Ascending aorta (tissue), 2 donors: ENCODE results near the gene BTD. TPM values are rescaled to one million over a fixed set of nuclear protein-coding genes. Genes with fewer than 3 reads are reported as not detected.

Experiments used
- DNase-seq, 2 donors: peaks; one replicate each; pipeline ENCODE4 v3.0.0-alpha.2; 2019; ENCODE audit warnings: low spot score in 2 of 2
- H3K27ac ChIP-seq, 2 donors: fragments of 200-600 bp; sonication (generic); one replicate each; pipeline ENCODE4 v1.5.1; 2016 to 2017; ENCODE audit warnings: mild to moderate bottlenecking in 1 of 2
- H3K27me3 ChIP-seq: fragments of 200-600 bp; sonication (generic); one replicate; pipeline ENCODE4 v1.5.1; 2017
- H3K36me3 ChIP-seq, 2 donors: fragments of 200-600 bp; sonication (generic); one replicate each; pipeline ENCODE4 v1.5.1; 2016
- H3K4me1 ChIP-seq, 2 donors: fragments of 200-600 bp; sonication (generic); one replicate each; pipeline ENCODE4 v1.5.1; 2016 to 2017; ENCODE audit warnings: mild to moderate bottlenecking in 1 of 2
- H3K4me3 ChIP-seq, 2 donors: fragments of 200-600 bp; sonication (generic); one replicate each; pipeline ENCODE4 v1.5.1; 2016 to 2017; ENCODE audit warnings: mild to moderate bottlenecking in 1 of 2
- H3K9me3 ChIP-seq, 2 donors: fragments of 200-600 bp; sonication (generic); one replicate each; pipeline ENCODE4 v1.5.1; 2016
- intact Hi-C: fragments of 100-400 bp; cut with DNase I; formaldehyde crosslinking; loops from one replicate; pipeline ENCODE4 v1.15.1; 2023
- total RNA-seq: library from RNA; depleted of rRNA; stranded (reverse); fragments of >200 nt; gene quantifications from one replicate; pipeline ENCODE4 v1.1.0, GENCODE V29; 2016
- TF ChIP-seq, protein P1 (sequence below), 3 experiments: fragments of 200-600 bp in 2 of 3; fragments of 450-650 bp in 1 of 3; sonication (generic) in 2 of 3; IDR thresholded peaks; one replicate each; pipeline ENCODE4 v1.5.1; 2016 to 2019; ENCODE audit warnings: antibody characterized with exemption in 3 of 3, mild to moderate bottlenecking in 1 of 3, moderate library complexity in 1 of 3

Gene BTD
- total RNA-seq, 1 donor from 2014 or later: 11.8 TPM

DNA sequence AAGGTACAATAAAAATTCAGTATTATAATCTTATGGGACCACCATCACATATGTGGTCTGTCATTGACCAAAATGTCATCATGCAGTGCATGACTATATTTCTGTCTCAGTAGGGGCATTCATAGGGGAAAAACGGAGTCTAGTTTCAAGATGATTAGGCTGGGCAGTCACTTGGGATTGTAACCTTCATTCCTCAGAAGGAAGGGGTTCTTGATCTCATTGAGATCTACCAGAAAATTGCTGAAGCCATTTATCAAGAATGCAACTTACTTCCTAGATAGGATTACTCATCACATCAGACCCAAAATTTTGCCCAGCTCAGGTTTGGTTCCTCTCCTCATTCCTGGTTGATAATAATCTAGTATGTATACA, 37.3 kb downstream of the BTD start:
- intact Hi-C loops: no loop called here
- TF ChIP-seq, protein P1, sequence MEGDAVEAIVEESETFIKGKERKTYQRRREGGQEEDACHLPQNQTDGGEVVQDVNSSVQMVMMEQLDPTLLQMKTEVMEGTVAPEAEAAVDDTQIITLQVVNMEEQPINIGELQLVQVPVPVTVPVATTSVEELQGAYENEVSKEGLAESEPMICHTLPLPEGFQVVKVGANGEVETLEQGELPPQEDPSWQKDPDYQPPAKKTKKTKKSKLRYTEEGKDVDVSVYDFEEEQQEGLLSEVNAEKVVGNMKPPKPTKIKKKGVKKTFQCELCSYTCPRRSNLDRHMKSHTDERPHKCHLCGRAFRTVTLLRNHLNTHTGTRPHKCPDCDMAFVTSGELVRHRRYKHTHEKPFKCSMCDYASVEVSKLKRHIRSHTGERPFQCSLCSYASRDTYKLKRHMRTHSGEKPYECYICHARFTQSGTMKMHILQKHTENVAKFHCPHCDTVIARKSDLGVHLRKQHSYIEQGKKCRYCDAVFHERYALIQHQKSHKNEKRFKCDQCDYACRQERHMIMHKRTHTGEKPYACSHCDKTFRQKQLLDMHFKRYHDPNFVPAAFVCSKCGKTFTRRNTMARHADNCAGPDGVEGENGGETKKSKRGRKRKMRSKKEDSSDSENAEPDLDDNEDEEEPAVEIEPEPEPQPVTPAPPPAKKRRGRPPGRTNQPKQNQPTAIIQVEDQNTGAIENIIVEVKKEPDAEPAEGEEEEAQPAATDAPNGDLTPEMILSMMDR (IDR thresholded peaks at IDR 0.05): no peak
- Histone ChIP-seq H3K27ac (no peak overlapping the region), H3K36me3 (no peaks in the 10 kb centered on the region), H3K9me3 (no peaks in the 10 kb centered on the region), H3K27me3 (no peaks in the 10 kb centered on the region), H3K4me1 (peaks cover 8 to 20% of the 10 kb centered on the region in 2 donors), H3K4me3 (no peak overlapping the region)
- DNase-seq: no peak

DNA sequence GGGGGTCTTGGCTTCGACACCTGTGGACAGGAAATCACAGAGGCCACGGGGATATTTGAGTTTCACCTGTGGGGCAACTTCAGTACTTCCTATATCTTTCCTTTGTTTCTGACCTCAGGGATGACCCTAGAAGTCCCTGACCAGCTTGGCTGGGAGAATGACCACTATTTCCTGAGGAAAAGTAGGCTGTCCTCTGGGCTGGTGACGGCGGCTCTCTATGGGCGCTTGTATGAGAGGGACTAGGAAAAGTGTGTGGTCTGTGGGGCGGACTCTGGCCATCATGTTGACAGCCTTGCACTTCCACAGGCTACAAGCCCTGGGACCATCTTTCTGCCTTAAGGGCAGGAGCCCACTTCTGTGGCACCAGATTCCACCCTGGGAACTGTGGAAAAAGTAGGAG, 43.7 kb downstream of the BTD start:
- H3K4me3 ChIP-seq: no peak overlapping the region
- intact Hi-C loops: no loop called here
- H3K4me1 ChIP-seq: peaks cover 10 to 18% of the 10 kb centered on the region in 2 donors
- H3K27ac ChIP-seq: peak overlapping the region; percentile 60 to 72
- no peaks in the 10 kb centered on the region for H3K36me3 ChIP-seq
- H3K9me3 ChIP-seq: no peaks in the 10 kb centered on the region
- H3K27me3 ChIP-seq: no peaks in the 10 kb centered on the region
- DNase-seq: no peak
- TF ChIP-seq, protein P1 (IDR thresholded peaks at IDR 0.05): no peak

DNA sequence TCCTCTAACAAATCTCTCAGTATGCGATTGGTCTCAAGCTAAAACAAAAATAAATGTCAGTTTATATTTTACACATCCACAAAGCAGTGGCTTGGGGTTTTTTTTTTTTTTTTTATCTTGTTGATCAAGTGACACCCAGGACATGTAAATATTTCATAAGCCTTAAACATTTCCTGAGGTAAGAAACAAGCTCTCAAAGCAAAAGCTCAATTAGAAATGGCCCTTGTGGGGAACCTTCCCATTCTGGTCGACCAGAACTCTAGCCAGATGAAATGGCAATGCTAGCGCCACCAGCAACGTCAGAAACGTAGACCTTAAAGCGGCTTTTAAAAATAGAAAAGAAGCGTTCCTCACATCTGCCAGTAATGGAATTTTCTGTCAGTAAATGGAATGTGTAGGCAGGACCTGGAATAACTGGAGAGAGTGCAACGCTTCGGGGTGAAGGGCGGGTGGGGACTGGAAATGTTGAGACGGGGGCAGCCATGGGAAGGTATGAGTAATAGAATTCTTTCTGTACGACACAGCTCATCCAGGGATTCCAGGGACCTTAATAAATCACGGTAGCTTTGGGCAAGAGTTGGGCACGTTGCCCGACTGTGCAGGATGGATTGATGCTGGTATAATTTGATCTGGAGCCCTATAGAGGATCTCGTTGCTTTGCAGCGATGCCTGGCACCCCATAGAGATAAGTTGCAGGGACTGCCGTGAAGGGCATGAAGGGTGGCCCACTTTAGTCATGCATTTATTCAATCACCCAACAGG, 44.4 kb downstream of the BTD start:
- Histone ChIP-seq H3K9me3 (no peaks in the 10 kb centered on the region), H3K36me3 (no peaks in the 10 kb centered on the region), H3K27ac (peak overlapping the region; percentile 60 to 72), H3K27me3 (no peaks in the 10 kb centered on the region), H3K4me3 (peak overlapping the region in 1 of 2 donors; percentile 22), H3K4me1 (peaks cover 10 to 18% of the 10 kb centered on the region in 2 donors)
- TF ChIP-seq, protein P1 (IDR thresholded peaks at IDR 0.05): no peak
- intact Hi-C loops: no loop called here
- DNase-seq: peak in 1 of 2 donors; percentile 90

DNA sequence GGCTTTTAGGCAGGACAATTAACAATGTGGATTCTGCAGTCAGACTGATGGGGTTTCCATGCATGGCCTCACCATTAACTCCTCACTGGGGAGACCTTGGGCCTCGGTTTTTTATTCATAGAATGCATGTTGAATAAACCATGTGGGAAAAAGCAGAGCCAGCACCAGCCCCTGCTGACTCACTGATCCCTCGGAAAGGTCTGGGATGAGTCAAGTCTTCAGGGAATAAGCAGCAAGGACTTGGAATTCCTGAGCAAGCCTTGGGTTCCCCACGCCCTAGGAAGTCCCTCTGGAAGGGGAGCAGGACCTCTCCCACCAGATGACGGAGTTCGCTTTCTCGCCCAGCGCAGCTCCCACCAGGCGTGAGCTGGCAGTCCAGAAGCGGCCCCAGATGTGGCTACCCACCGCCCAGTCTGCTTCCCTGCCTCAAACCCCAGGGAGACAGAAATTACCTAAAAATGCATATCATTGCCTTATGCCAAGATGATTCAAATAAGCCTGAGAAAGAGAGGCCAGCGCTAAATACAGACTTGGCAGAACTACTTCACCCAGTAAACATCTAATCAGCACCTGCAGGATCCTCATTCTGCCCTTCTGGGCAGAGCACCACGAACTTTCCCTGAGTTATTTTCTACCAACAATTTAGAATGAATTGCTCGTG, 45.4 kb downstream of the BTD start:
- H3K9me3 ChIP-seq: no peaks in the 10 kb centered on the region
- H3K36me3 ChIP-seq: no peaks in the 10 kb centered on the region
- peak overlapping the region in 1 of 2 donors; percentile 20 for H3K4me3 ChIP-seq
- intact Hi-C loops: no loop called here
- peaks cover 10 to 18% of the 10 kb centered on the region in 2 donors for H3K4me1 ChIP-seq
- DNase-seq: peak in 1 of 2 donors; percentile 86
- H3K27ac ChIP-seq: peak overlapping the region; percentile 72 to 80
- H3K27me3 ChIP-seq: no peaks in the 10 kb centered on the region
- TF ChIP-seq, protein P1 (IDR thresholded peaks at IDR 0.05): no peak

DNA sequence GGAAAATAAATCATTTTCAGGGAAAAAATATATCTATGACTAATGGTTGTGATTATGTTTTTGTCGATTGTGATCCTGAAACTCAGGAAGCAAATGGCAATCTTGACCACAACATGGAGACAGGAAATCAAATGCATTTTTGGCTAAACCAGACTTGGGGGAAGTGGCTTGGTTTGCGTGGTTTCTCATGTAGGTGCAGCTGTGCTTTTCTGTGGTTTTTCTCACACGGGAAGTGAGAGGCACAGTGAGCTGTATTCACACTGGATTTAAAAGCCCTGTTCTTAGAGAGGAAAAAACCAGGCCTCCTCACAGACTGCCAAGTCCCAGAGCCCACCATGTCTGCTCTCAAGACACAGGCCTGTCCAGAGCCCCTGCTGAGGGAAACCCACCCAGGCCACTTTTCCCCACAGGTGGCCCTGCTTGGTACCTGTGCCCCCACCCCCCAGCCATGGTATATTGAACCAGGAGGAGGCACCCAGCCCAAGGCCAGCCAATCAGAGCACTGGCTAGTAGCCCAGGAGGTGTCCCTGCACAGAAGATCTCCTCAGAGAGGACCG, 46.1 kb downstream of the BTD start:
- H3K4me3 ChIP-seq: peak overlapping the region in 1 of 2 donors; percentile 20
- intact Hi-C loops: no loop called here

More for the DNA sequence above, 46.1 kb downstream of the BTD start:
- TF ChIP-seq, protein P1 (IDR thresholded peaks at IDR 0.05): no peak
- H3K36me3 ChIP-seq: no peaks in the 10 kb centered on the region
- H3K27me3 ChIP-seq: no peaks in the 10 kb centered on the region
- DNase-seq: no peak
- H3K27ac ChIP-seq: peak overlapping the region; percentile 72 to 80
- H3K4me1 ChIP-seq: peaks cover 10 to 18% of the 10 kb centered on the region in 2 donors
- no peaks in the 10 kb centered on the region for H3K9me3 ChIP-seq
